ENCODE results near the gene PRAMEF14. TPM values are rescaled to one million over a fixed set of nuclear protein-coding genes. Genes with fewer than 3 reads are reported as not detected.
"Not testable (repeated sequence)": the region's sequence is repeated elsewhere in the genome, so short reads cannot be mapped to it uniquely, and the experiment has no call there.

The PRAMEF14 gene
- total and polyA plus RNA-seq, 2 of the 4 experiments (the other 2 are of a cell fraction): not detected

DNA sequence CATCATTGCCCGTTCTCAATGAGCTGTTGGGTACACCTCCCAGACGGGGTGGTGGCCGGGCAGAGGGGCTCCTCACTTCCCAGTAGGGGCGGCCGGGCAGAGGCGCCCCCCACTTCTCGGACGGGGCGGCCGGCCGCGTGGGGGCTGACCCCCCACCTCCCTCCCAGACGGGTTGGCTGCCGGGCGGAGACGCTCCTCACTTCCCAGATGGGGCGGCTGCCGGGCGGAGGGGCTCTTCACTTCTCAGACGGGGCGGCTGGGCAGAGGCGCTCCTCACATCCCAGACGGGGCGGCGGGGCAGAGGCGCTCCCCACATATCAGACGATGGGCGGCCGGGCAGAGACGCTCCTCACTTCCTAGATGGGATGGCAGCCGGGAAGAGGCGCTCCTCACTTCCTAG lies 47.8 kb upstream of the PRAMEF14 start:
- intact Hi-C loops (cut with micrococcal nuclease); H4K5ac ChIP-seq (ENCODE audit: low read depth, low read length); H3K27me3 ChIP-seq (ENCODE audit: control insufficient read depth, insufficient read depth, low read length); H3K4me3 ChIP-seq (ENCODE audit: insufficient read depth, low read depth, low read length); H3K9ac ChIP-seq (ENCODE audit: low read depth, low read length); DNase-seq; ATAC-seq (ENCODE audit: low read depth); H3K23ac ChIP-seq (ENCODE audit: low read depth, low read length); H3K9me1 ChIP-seq (ENCODE audit: insufficient read depth, low read length); H3K4me2 ChIP-seq (ENCODE audit: low read depth, low read length); POLR2A ChIA-PET (ENCODE audit: unreplicated experiment); H3K4ac ChIP-seq (ENCODE audit: low read depth, low read length); H2BK5ac ChIP-seq (ENCODE audit: low read depth, low read length, poor library complexity, severe bottlenecking); H3K56ac ChIP-seq (ENCODE audit: extremely low read depth, insufficient read depth, low read length); dilution Hi-C loops (cut with HindIII; ENCODE audit: low sequenced_read_pairs, unreplicated experiment); BruUV-seq (replicated peaks); H3K18ac ChIP-seq (ENCODE audit: low read depth, low read length); H4K91ac ChIP-seq (ENCODE audit: insufficient read depth, low read depth, low read length); H3K36me3 ChIP-seq (ENCODE audit: control insufficient read depth, insufficient read depth, low read length); H2BK15ac ChIP-seq (ENCODE audit: low read depth, low read length); H4K20me1 ChIP-seq (ENCODE audit: insufficient read depth, low read length); H3K4me1 ChIP-seq (ENCODE audit: control insufficient read depth, insufficient read depth, low read length); H2AFZ ChIP-seq (replicated peaks; ENCODE audit: low read length, poor library complexity); H3K79me1 ChIP-seq (ENCODE audit: low read depth in 1 of 2, low read length in 2 of 2); H2BK20ac ChIP-seq (ENCODE audit: low read depth, low read length); H4K8ac ChIP-seq (ENCODE audit: low read depth in 2 of 2, low read length in 2 of 2); H3K27ac ChIP-seq (ENCODE audit: insufficient read depth, low read length); in situ Hi-C loops (cut with MboI; ENCODE audit: low sequenced_read_pairs); CTCF ChIA-PET; H3K14ac ChIP-seq (replicated peaks; ENCODE audit: low read depth, low read length); H3K9me3 ChIP-seq (ENCODE audit: control insufficient read depth, insufficient read depth, low read length); H2AK9ac ChIP-seq (replicated peaks; ENCODE audit: low read depth, low read length, poor library complexity); H2AK5ac ChIP-seq (ENCODE audit: low read depth, low read length); H2BK120ac ChIP-seq (ENCODE audit: low read depth, low read length): not testable (repeated sequence)
- WGBS, 2 experiments (ENCODE audit: extremely low coverage in 2 of 2, insufficient read length in 1 of 2): no CpG with 5 or more reads among the region's 32 CpGs

Data from IMR-90 (cell line).